Activated effector memory CD4-positive, alpha-beta T cell treated with anti-CD3 and anti-CD28 coated beads, Interleukin-2, amount 50 U/mL, for 16 hours (primary cell): ENCODE results near the gene CAMK2A.

ENCODE experiments used
- DNase-seq: peaks from one replicate; pipeline ENCODE4 v3.0.0-alpha.2; 2020

Gene CAMK2A

GRCh38 chr5:150315245-150315644, 25.7 kb upstream of the CAMK2A start:
- no peak for DNase-seq

GRCh38 chr5:150313921-150314716, 24.5 kb upstream of the CAMK2A start:
- DNase-seq: no peak

- DNase-seq: no peak
These were observed 23.9 kb upstream of the CAMK2A start for GRCh38 chr5:150313501-150313900.

- DNase-seq: no peak
These were observed 22.9 kb upstream of the CAMK2A start for GRCh38 chr5:150312518-150312917.

GRCh38 chr5:150311015-150311692, 21.6 kb upstream of the CAMK2A start:
- no peak for DNase-seq

- no peak for DNase-seq
These were observed 20.7 kb upstream of the CAMK2A start for GRCh38 chr5:150310246-150310645.

- DNase-seq: no peak
These were observed 20.3 kb upstream of the CAMK2A start for GRCh38 chr5:150309886-150310239.

GRCh38 chr5:150309101-150309885, 19.7 kb upstream of the CAMK2A start:
- DNase-seq: no peak

GRCh38 chr5:150307617-150308426, 18.2 kb upstream of the CAMK2A start:
- no peak for DNase-seq

GRCh38 chr5:150306775-150307174, 17.2 kb upstream of the CAMK2A start:
- no peak for DNase-seq

GRCh38 chr5:150305557-150305956, 16.0 kb upstream of the CAMK2A start:
- no peak for DNase-seq

GRCh38 chr5:150305095-150305494, 15.5 kb upstream of the CAMK2A start:
- no peak for DNase-seq

- no peak for DNase-seq
These were observed 15.0 kb upstream of the CAMK2A start for GRCh38 chr5:150304481-150305081.

GRCh38 chr5:150303660-150304386, 14.2 kb upstream of the CAMK2A start:
- DNase-seq: no peak

GRCh38 chr5:150303070-150303615, 13.6 kb upstream of the CAMK2A start:
- DNase-seq: no peak

GRCh38 chr5:150302301-150303069, 12.9 kb upstream of the CAMK2A start, which contains the start of gene ARSI:
TSS of gene ARSI (minus strand) at chr5:150302905. CDS start at chr5:150302373, 532 bp downstream.
- DNase-seq: no peak

- no peak for DNase-seq
These were observed 12.3 kb upstream of the CAMK2A start for GRCh38 chr5:150301901-150302300.

GRCh38 chr5:150301170-150301505, 11.6 kb upstream of the CAMK2A start:
- no peak for DNase-seq

- DNase-seq: no peak
These were observed 11.1 kb upstream of the CAMK2A start for GRCh38 chr5:150300496-150301169.
